ENCODE measurements around the gene ACTL10. TPM values are rescaled to one million over a fixed set of nuclear protein-coding genes. Genes with fewer than 3 reads are reported as not detected.

The ACTL10 gene
- total RNA-seq, 1 donor from 2014 or later: 1.1 TPM

GRCh38 chr20:33649201-33649681 is 17.5 kb upstream of the ACTL10 start:
- Histone ChIP-seq H3K27me3 (ENCODE audit: insufficient read depth, low read length) (peaks cover 2% of the 10 kb centered on the region), H3K4me3 (ENCODE audit: insufficient read depth, low read depth, low read length) (no peak overlapping the region), H3K4me2 (ENCODE audit: low read length) (no peak overlapping the region), H3K9me3 (ENCODE audit: insufficient read depth, low read depth, low read length) (no peaks in the 10 kb centered on the region), H3K4me1 (ENCODE audit: insufficient read depth, low read length) (peaks cover 21% of the 10 kb centered on the region), H3K9ac (ENCODE audit: low read length) (no peak overlapping the region), H3K36me3 (ENCODE audit: insufficient read depth, low read length) (peaks cover 3% of the 10 kb centered on the region), H4K20me1 (ENCODE audit: insufficient read depth, low read length) (peaks cover 57% of the 10 kb centered on the region), H2AFZ (ENCODE audit: low read depth, low read length) (no peak overlapping the region), H3K27ac (ENCODE audit: low read depth, low read length) (no peak overlapping the region), H3K79me2 (ENCODE audit: insufficient read depth, low read length) (no peaks in the 10 kb centered on the region)
- H3K27me3 Mint-ChIP-seq (ENCODE audit: low read depth, unreplicated experiment): no peaks in the 10 kb centered on the region
- H3K9me3 Mint-ChIP-seq (ENCODE audit: unreplicated experiment): no peaks in the 10 kb centered on the region
- H3K4me1 Mint-ChIP-seq (ENCODE audit: low read depth, unreplicated experiment): peaks cover 3% of the 10 kb centered on the region
- no peak for FAIRE-seq
- TF ChIP-seq, protein P1, sequence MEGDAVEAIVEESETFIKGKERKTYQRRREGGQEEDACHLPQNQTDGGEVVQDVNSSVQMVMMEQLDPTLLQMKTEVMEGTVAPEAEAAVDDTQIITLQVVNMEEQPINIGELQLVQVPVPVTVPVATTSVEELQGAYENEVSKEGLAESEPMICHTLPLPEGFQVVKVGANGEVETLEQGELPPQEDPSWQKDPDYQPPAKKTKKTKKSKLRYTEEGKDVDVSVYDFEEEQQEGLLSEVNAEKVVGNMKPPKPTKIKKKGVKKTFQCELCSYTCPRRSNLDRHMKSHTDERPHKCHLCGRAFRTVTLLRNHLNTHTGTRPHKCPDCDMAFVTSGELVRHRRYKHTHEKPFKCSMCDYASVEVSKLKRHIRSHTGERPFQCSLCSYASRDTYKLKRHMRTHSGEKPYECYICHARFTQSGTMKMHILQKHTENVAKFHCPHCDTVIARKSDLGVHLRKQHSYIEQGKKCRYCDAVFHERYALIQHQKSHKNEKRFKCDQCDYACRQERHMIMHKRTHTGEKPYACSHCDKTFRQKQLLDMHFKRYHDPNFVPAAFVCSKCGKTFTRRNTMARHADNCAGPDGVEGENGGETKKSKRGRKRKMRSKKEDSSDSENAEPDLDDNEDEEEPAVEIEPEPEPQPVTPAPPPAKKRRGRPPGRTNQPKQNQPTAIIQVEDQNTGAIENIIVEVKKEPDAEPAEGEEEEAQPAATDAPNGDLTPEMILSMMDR (IDR thresholded peaks at IDR 0.05; ENCODE audit: insufficient read depth, low read depth, low read length): no peak
- no peak for TF ChIP-seq EZH2 (IDR thresholded peaks at IDR 0.05; ENCODE audit: insufficient read depth, low read length)
- DNase-seq (ENCODE audit: low read depth): no peak
- H3K36me3 Mint-ChIP-seq (ENCODE audit: low read depth, unreplicated experiment): peaks cover 12% of the 10 kb centered on the region
- H3K27ac Mint-ChIP-seq (ENCODE audit: unreplicated experiment): no peak overlapping the region
- no peak overlapping the region for H3K4me3 Mint-ChIP-seq (ENCODE audit: unreplicated experiment)

DNA sequence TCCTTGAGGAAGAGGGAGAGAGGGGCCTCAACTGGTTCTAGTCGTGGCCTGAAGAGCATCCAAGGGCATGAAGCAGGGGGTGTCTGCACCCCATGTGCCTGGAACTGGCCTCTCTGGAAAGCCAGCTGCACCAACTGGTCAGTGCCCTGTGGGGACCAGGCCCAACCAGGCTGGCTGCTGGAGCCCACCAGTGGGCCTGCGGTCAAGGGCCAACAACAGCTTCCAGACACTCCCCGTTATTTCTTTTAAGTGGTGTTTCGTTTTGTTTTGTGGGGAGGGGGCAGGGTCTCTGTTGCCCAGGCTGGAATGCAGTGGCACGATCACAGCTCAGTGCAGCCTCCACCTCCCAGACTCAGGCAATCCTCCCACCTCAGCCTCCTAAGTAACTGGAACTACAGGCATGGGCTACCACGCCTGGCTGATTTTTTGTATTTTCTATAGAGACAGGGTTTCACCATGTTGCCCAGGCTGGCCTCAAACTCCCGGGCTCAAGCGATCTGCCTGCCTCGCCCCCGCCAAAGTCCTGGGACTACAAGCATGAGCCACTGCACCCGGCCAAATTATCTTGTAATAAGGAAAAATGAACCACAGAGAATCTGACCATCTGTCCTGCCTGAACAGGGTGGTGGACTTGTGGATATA is 16.5 kb upstream of the ACTL10 start:
- Mint-ChIP-seq H3K4me1 (ENCODE audit: low read depth, unreplicated experiment) (peaks cover 5% of the 10 kb centered on the region), H3K36me3 (ENCODE audit: low read depth, unreplicated experiment) (peaks cover 8% of the 10 kb centered on the region), H3K27ac (ENCODE audit: unreplicated experiment) (no peak overlapping the region), H3K4me3 (ENCODE audit: unreplicated experiment) (no peak overlapping the region), H3K27me3 (ENCODE audit: low read depth, unreplicated experiment) (peaks cover 3% of the 10 kb centered on the region), H3K9me3 (ENCODE audit: unreplicated experiment) (no peaks in the 10 kb centered on the region)
- DNase-seq (ENCODE audit: low read depth): no peak
- Histone ChIP-seq H3K4me2 (ENCODE audit: low read length) (no peak overlapping the region), H3K4me1 (ENCODE audit: insufficient read depth, low read length) (peaks cover 21% of the 10 kb centered on the region), H4K20me1 (ENCODE audit: insufficient read depth, low read length) (peaks cover 48% of the 10 kb centered on the region), H3K79me2 (ENCODE audit: insufficient read depth, low read length) (no peaks in the 10 kb centered on the region), H3K9ac (ENCODE audit: low read length) (no peak overlapping the region), H3K27me3 (ENCODE audit: insufficient read depth, low read length) (peaks cover 2% of the 10 kb centered on the region), H3K9me3 (ENCODE audit: insufficient read depth, low read depth, low read length) (no peaks in the 10 kb centered on the region), H3K4me3 (ENCODE audit: insufficient read depth, low read depth, low read length) (no peak overlapping the region), H3K27ac (ENCODE audit: low read depth, low read length) (no peak overlapping the region), H3K36me3 (ENCODE audit: insufficient read depth, low read length) (no peaks in the 10 kb centered on the region), H2AFZ (ENCODE audit: low read depth, low read length) (no peak overlapping the region)
- FAIRE-seq: no peak
- TF ChIP-seq, protein P1 (IDR thresholded peaks at IDR 0.05; ENCODE audit: insufficient read depth, low read depth, low read length): no peak
- TF ChIP-seq EZH2 (IDR thresholded peaks at IDR 0.05; ENCODE audit: insufficient read depth, low read length): no peak

Measured in astrocyte (in vitro differentiated cells and primary cell).